ENCODE results near the gene FMR1NB. TPM values are rescaled to one million over a fixed set of nuclear protein-coding genes. Genes with fewer than 3 reads are reported as not detected.

The FMR1NB gene
- total RNA-seq, 2 experiments from 2014 or later: not detected

DNA sequence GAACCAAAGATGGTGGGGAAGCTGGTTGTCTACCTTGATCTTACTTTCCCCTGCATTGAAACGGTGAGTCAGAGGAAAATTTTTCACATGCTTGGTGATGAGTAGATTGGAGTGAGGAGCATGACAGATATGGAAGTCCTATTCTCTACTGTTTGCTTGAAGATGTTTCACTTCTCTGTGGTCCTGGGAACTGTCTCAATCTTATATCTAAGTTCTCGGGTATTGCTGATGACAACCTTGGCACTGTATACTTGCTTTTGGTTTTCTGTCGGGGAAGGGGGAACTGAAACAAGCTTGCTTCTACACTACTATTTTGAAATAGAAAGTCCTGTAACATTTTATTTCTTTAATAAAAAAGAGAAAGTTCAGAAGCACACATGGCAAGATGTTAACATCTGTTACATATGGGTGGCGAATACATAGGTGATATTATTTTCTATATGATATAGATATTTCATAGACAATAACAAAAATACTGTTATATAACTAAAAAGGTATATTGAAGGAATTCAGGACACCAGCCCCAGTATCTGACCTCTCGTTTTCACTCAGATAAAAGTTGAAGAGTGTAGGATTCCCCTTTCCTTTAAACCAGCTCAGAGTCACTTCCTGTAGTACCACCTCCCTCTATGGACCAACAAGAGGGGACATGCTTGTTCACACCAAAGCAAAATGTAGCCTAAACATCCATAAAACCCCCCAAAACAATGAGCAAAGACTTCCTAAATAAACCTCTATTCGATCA, 88.8 kb downstream of the FMR1NB start:
- ChIA-PET POLR2A (no interaction called here), CTCF (no interaction called here)

DNA sequence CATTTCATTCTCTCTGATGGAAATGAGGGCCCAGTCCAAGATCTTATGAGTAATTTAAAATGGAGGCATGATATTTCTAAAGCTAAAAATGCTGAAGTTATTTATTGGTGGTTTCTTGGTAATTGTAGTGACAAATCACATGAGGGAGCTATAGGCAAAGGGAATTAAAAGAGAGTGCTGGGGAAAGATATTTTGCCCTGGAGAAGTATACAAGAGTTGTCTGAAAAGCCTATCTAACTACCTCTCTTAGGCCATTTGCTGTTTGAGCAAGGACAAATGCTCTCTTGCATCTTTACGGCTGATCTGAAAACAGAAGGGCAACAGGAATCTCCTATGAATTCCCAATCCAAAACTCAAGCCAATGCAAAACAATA, 89.4 kb downstream of the FMR1NB start:
- CTCF ChIA-PET: no interaction called here
- POLR2A ChIA-PET: no interaction called here

Other genes with a start within 250 kb of the FMR1NB start
- 10 to 100 TPM; 36.1 to 42.3 TPM for gene FMR1, start 69.4 kb upstream of the FMR1NB start, total RNA-seq